Suprapubic skin (tissue), 4 donors: ENCODE measurements around the gene PRIMPOL. TPM values are rescaled to one million over a fixed set of nuclear protein-coding genes. Genes with fewer than 3 reads are reported as not detected.
A peak's percentile ranks its signal among the peaks of the same experiment; 100 is the strongest.

ENCODE experiments used
- DNase-seq, 2 donors: peaks; one replicate each; pipeline ENCODE4 v3.0.0-alpha.2; 2019; ENCODE audit warnings: low spot score in 2 of 2
- H3K27ac ChIP-seq: fragments of 200-600 bp; sonication (generic); one replicate; pipeline ENCODE4 v1.5.1; 2019
- H3K27me3 ChIP-seq: fragments of 200-600 bp; sonication (generic); one replicate; pipeline ENCODE4 v1.5.1; 2019
- H3K36me3 ChIP-seq: fragments of 200-600 bp; sonication (generic); one replicate; pipeline ENCODE4 v1.5.1; 2019
- H3K4me1 ChIP-seq: fragments of 200-600 bp; sonication (generic); one replicate; pipeline ENCODE4 v1.5.1; 2019
- H3K4me3 ChIP-seq: fragments of 200-600 bp; sonication (generic); one replicate; pipeline ENCODE4 v1.5.1; 2019; ENCODE audit warnings: mild to moderate bottlenecking
- H3K9me3 ChIP-seq: fragments of 200-600 bp; sonication (generic); one replicate; pipeline ENCODE4 v1.5.1; 2019
- CTCF ChIP-seq, 2 donors: fragments of 200-600 bp in 1 of 2; fragments of 450-650 bp in 1 of 2; sonication (generic) in 1 of 2; IDR thresholded peaks; one replicate each; pipeline ENCODE4 v1.5.1; 2016 to 2019; ENCODE audit warnings: antibody characterized with exemption in 2 of 2, mild to moderate bottlenecking in 1 of 2, moderate library complexity in 1 of 2
- EP300 ChIP-seq: sonication (generic); formaldehyde crosslinking; IDR thresholded peaks from one replicate; pipeline ENCODE4 v1.6.1; 2017; ENCODE audit warnings: antibody characterized with exemption
- POLR2A ChIP-seq, 2 donors: fragments of 450-650 bp; IDR thresholded peaks; one replicate each; pipeline ENCODE4 v1.6.1; 2017; ENCODE audit warnings: antibody characterized with exemption in 2 of 2, mild to moderate bottlenecking in 2 of 2, moderate library complexity in 2 of 2
- POLR2AphosphoS5 ChIP-seq, 3 donors: sonication (generic); formaldehyde crosslinking; IDR thresholded peaks; one replicate each; pipeline ENCODE4 v1.6.1; 2017; ENCODE audit warnings: antibody characterized with exemption in 3 of 3
- WGBS: methylation state at CpG from one replicate; pipeline ENCODE4 v1.1.5; 2018; 5-methylcytosine and 5-hydroxymethylcytosine counted together
- total RNA-seq, 4 donors: library from RNA; depleted of rRNA; stranded (reverse); fragments of >200 nt; gene quantifications; one replicate each; pipeline ENCODE4 v1.1.0, GENCODE V29; 2016

Gene PRIMPOL
- total RNA-seq, 4 donors from 2014 or later: 6.8 to 28.9 (median 15.2) TPM

GRCh38 chr4:184666670-184667069, 17.1 kb downstream of the PRIMPOL start:
- Histone ChIP-seq H3K36me3 (peaks cover 34% of the 10 kb centered on the region), H3K27ac (no peak overlapping the region)
- 88% methylated on average over 6 of the region's 6 CpGs for WGBS

GRCh38 chr4:184668096-184668495, 18.6 kb downstream of the PRIMPOL start:
- Histone ChIP-seq H3K4me1 (no peaks in the 10 kb centered on the region), H3K9me3 (no peaks in the 10 kb centered on the region), H3K27me3 (no peaks in the 10 kb centered on the region), H3K4me3 (no peak overlapping the region), H3K36me3 (peaks cover 46% of the 10 kb centered on the region), H3K27ac (peak overlapping the region; percentile 7)
- no peak for DNase-seq
- TF ChIP-seq EP300 (no peak), CTCF (IDR thresholded peaks at IDR 0.05) (no peak), POLR2AphosphoS5 (IDR thresholded peaks at IDR 0.05) (no peak), POLR2A (IDR thresholded peaks at IDR 0.05) (no peak)
- whole genome bisulfite sequencing: 92% methylated on average over 9 of the region's 9 CpGs

More at GRCh38 chr4:184666670-184667069, 17.1 kb downstream of the PRIMPOL start:
- no peaks in the 10 kb centered on the region for H3K9me3 ChIP-seq
- no peak for DNase-seq
- no peaks in the 10 kb centered on the region for H3K4me1 ChIP-seq
- H3K27me3 ChIP-seq: no peaks in the 10 kb centered on the region
- TF ChIP-seq POLR2AphosphoS5 (IDR thresholded peaks at IDR 0.05) (no peak), POLR2A (IDR thresholded peaks at IDR 0.05) (no peak), EP300 (no peak), CTCF (IDR thresholded peaks at IDR 0.05) (no peak)
- H3K4me3 ChIP-seq: no peak overlapping the region

GRCh38 chr4:184668511-184669114, 19.1 kb downstream of the PRIMPOL start:
- H3K4me3 ChIP-seq: no peak overlapping the region
- TF ChIP-seq CTCF (IDR thresholded peaks at IDR 0.05): no peak
- H3K27me3 ChIP-seq: no peaks in the 10 kb centered on the region
- H3K4me1 ChIP-seq: no peaks in the 10 kb centered on the region
- no peaks in the 10 kb centered on the region for H3K9me3 ChIP-seq
- 78% methylated on average over 9 of the region's 9 CpGs for WGBS
- peak overlapping the region; percentile 7 for H3K27ac ChIP-seq
- DNase-seq: no peak
- peaks cover 46% of the 10 kb centered on the region for H3K36me3 ChIP-seq

- Histone ChIP-seq H3K4me1 (no peaks in the 10 kb centered on the region), H3K27ac (no peak overlapping the region), H3K4me3 (no peak overlapping the region), H3K27me3 (no peaks in the 10 kb centered on the region), H3K9me3 (no peaks in the 10 kb centered on the region), H3K36me3 (peaks cover 52% of the 10 kb centered on the region)
- TF ChIP-seq POLR2A (IDR thresholded peaks at IDR 0.05) (no peak), EP300 (no peak), CTCF (IDR thresholded peaks at IDR 0.05) (no peak), POLR2AphosphoS5 (IDR thresholded peaks at IDR 0.05) (no peak)
- 81% methylated on average over 7 of the region's 7 CpGs for WGBS
- DNase-seq: no peak
Measured at GRCh38 chr4:184669251-184669650, 19.7 kb downstream of the PRIMPOL start.

- no peaks in the 10 kb centered on the region for H3K27me3 ChIP-seq
- TF ChIP-seq POLR2AphosphoS5 (IDR thresholded peaks at IDR 0.05): no peak
- no peak overlapping the region for H3K27ac ChIP-seq
- no peaks in the 10 kb centered on the region for H3K9me3 ChIP-seq
- H3K4me3 ChIP-seq: no peak overlapping the region
- no peak for DNase-seq
- H3K36me3 ChIP-seq: peaks cover 59% of the 10 kb centered on the region
- 56% methylated on average over 9 of the region's 9 CpGs for WGBS
- no peaks in the 10 kb centered on the region for H3K4me1 ChIP-seq
Measured at GRCh38 chr4:184671101-184671500, 21.6 kb downstream of the PRIMPOL start.

- Histone ChIP-seq H3K36me3 (peaks cover 45% of the 10 kb centered on the region), H3K4me1 (no peaks in the 10 kb centered on the region), H3K4me3 (no peak overlapping the region), H3K9me3 (no peaks in the 10 kb centered on the region), H3K27me3 (no peaks in the 10 kb centered on the region), H3K27ac (no peak overlapping the region)
- no peak for TF ChIP-seq POLR2AphosphoS5 (IDR thresholded peaks at IDR 0.05)
- TF ChIP-seq POLR2A (IDR thresholded peaks at IDR 0.05): no peak
- no peak for TF ChIP-seq CTCF (IDR thresholded peaks at IDR 0.05)
- TF ChIP-seq EP300: no peak
- DNase-seq: no peak
- 95% methylated on average over 6 of the region's 6 CpGs for WGBS
Measured at GRCh38 chr4:184672741-184673140, 23.2 kb downstream of the PRIMPOL start.
